ENCODE data around the gene MAN2B1.
"Not testable (repeated sequence)": the region's sequence is repeated elsewhere in the genome, so short reads cannot be mapped to it uniquely, and the experiment has no call there.

MAN2B1 gene

DNA sequence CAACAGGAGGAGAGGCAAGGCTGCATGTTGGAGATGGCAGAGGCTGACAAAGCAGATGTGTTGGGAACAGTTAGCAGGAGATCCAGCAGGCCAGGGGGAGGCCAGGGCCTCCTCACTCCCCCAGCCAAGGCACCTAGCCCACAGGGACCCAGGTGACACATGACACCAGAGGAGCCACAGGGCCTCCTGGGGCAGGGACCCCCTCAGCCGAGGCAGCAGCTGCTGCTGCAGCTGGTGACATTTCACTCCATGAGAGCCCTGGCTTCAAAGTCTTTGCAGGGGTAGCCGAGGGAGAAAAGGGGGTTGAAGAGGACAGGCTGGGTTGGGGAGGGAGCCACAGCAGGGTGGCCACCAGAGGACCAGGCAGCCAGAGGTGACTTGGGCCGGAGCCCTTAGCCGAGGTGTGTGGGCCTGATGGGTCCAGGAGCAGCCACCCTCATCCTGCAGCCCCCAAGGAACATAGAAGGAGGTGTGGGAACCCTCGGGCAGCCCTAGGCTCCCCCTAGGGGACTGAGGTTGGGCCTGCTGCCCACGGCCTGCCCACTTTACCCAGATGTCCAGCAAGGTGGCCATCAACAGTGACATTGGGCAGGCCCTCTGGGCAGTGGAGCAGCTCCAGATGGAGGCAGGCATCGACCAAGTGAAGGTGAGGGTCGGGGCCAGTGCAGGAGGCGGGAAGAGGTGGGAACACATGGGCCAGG is 21.1 kb upstream of the MAN2B1 start, which contains the start of gene GNG14:
Gene GNG14 (plus strand): TSS at position 503 of the 701 bp plus-strand sequence. CDS start 51 bp downstream, at position 554.
- DNase-seq: no peak

DNA sequence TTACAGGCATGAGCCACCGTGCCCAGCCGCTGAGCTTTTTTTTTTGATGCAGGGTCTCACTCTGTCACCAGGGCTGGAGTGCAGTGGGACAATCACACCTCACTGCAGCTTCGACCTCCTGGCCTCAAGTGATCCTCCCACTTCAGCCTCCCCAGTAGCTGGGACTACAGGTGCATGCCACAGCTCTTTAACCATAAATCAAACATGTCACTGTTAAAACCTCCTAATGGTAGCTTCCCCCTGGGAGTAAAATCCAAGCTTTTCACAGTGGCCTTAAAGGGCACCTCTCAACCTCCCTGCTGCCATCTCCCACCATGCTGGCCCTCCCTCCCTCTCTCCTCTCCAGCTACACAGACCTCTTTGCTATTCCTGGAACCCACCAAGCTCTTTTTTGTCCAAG is 19.3 kb upstream of the MAN2B1 start:
- no peak for DNase-seq

DNA sequence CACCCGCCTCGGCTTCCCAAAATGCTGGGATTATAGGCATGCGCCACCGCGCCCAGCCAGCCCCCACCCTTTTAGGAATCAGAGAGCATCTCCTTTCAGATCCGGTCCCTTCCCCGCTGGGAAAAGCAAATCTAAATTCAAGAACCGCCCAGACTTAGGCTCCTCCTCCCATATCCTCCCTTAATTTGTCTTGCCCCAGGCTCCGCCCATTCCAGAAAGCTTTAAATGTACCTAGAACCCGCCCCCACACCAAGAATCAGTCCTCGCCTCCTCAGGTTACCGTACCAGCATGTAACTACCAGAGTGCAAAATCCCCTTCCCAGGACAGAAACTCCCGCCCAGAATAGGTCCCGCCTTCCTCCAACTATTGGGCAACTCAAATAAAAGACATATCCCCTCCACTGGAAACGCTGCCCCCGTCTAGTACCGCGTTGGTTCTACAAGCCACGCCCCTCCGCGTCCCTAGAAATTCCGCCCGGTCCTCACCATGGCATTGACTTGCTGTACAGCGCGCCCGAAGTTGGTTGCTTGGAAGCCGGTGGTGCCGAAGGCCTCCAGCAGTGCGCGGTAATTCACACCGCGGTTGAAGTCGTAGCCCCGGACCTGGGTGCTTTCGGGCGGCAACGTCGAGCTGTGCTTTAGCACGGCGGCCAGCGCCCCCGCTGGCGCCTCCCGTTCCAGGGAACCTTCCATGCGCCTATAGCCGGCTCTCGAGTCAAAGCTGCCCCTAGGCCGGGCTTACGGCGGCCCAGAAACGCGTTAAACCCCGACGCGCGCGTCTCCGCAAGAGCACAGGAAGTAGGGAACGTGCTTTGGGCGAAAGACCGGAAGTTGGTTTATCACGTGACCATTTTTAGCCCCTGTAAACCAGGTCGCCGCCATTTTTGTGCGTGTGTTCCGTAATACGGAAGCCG is 14.8 kb upstream of the MAN2B1 start, which contains the start of gene DHPS:
Gene DHPS (minus strand): TSS at position 807 of the 914 bp plus-strand sequence. CDS start 114 bp downstream, at position 693.
- peak; percentile 82 to 83 for DNase-seq

- no peak for DNase-seq
Observed at GRCh38 chr19:12680034-12680433, 13.5 kb upstream of the MAN2B1 start.

DNA sequence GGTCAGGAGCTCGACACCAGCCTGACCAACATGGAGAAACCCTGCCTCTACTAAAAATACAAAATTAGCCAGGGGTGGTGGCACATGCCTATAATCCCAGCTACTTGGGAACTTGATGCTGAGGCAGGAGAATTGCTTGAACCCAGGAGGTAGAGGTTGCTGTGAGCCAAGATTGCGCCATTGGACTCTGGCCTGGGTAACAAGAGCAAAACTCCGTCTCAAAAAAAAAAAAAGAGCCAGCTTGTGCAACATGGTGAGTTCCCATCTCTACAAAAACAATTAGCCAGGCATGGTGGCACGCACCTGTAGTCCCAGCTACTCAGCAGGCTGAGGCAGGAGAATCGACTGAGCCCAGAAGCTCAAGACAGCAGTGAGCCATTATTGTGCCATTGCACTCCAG is 11.5 kb upstream of the MAN2B1 start:
- not testable (repeated sequence) for DNase-seq

DNA sequence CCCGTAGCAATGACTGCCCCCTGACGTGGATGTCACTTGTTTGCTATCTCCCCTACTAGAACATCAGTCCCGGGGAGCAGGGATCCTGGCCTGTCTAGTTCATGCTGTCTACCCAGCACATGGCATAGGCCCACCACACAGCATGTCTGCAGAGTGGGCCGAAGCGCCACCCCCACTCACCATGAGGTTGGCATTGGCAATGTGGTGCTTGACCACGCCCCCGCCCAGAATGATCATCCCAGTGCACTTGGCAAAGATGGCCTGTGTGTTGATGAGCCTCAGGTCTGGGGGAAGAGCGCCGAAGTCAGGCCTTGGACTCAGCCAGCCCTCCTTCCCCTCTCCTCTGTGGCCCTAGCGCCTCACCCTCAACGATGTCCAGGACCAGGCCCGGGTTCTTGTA is 10.4 kb upstream of the MAN2B1 start:
- no peak for DNase-seq

- peak; percentile 93 to 94 for DNase-seq
Observed at GRCh38 chr19:12676384-12676792, 9.8 kb upstream of the MAN2B1 start.

DNA sequence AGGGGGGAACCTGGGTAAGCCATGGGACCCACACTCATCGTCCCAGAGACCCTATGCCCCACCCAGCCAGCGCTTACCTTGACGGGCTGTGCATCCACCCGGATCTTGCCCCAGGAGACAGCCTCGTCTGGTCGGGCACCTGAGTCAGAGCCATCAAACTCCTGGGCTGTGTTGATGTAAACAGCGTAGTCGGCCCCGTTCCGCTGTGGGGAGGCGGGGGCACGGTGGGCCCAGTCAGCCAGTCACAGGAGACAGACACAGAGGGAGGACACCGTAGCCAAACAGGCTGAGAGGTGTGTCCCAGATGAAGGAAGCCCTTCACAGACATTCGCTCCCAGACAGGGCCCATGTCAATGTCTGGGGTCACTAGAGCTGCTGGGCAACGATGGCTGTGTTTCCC is 9.4 kb upstream of the MAN2B1 start:
- DNase-seq: no peak

DNA sequence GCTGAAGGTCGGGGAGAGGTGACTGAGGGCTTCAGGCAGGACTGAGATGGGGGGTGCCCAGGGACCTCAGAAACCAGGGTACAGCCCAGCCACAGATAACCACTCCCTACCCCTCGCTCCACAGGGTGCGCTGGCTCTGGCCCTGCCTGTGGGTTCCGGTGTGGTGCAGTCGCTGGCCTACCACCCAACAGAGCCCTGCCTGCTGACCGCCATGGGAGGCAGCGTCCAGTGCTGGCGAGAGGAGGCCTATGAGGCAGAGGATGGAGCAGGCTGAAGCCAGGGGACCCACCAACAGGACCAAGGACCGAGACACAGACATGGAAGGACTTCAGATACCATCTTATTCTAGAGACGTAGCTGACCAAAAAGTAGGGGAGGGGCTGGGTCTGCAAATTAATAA is 8.9 kb upstream of the MAN2B1 start:
- DNase-seq: no peak

- DNase-seq: no peak
Observed at GRCh38 chr19:12672744-12673143, 6.2 kb upstream of the MAN2B1 start.

DNA sequence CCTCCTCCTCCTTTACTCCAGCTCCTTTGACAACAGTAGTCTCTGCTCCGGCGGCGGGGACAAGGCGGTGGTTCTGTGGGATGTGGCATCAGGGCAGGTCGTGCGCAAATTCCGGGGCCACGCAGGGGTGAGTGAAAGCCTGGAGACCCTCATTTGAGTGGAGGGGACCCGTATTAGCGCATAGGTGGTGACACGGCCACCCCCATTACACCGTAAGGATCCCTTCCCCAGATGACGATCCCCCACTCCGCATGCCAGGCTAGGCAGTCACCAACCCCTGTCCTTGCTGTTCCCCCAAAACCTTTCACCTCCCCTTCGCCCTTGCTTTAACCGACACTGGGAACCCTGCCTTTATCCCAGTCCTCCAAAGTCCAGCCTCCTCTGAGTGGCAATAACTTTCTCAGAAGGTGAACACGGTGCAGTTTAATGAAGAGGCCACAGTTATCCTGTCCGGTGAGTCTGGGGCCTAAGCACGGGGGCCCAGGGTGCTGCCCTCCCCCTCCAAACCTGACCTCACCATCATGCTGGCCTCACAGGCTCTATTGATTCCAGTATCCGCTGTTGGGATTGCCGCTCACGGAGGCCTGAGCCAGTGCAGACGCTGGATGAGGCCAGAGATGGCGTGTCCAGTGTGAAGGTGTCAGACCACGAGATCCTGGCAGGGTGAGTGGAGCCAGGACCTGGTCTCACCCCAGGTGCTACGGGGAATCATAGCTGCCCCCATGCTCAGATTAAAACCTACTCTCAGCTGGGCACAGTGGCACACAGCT is 3.8 kb upstream of the MAN2B1 start:
- no peak for DNase-seq

GRCh38 chr19:12669270-12670158 is 3.0 kb upstream of the MAN2B1 start:
- peak; percentile 67 to 73 for DNase-seq

- peak; percentile 45 to 50 for DNase-seq
Observed at GRCh38 chr19:12668932-12669269, 2.4 kb upstream of the MAN2B1 start.

DNA sequence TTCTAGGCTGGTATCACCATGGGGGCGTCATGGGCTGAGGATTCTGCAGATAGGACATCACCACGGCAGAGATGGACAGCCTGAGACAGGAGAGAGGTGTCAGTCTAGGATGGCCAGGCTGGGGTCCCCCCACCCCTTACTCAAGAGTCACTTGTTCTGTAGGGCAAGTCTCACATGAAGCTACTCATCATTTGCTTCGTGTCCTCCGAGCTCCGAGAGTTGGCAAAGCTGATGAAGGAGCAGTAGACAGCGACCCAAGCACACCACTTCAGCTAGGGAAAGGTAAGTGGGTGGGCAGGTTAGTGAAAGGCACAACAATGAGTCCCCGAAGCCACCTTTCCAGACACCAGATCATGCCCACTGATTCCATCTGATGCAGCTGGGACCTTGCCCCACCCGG is 1.8 kb upstream of the MAN2B1 start:
- DNase-seq: no peak

GRCh38 chr19:12667731-12668302 is 1.3 kb upstream of the MAN2B1 start:
- no peak for DNase-seq

DNA sequence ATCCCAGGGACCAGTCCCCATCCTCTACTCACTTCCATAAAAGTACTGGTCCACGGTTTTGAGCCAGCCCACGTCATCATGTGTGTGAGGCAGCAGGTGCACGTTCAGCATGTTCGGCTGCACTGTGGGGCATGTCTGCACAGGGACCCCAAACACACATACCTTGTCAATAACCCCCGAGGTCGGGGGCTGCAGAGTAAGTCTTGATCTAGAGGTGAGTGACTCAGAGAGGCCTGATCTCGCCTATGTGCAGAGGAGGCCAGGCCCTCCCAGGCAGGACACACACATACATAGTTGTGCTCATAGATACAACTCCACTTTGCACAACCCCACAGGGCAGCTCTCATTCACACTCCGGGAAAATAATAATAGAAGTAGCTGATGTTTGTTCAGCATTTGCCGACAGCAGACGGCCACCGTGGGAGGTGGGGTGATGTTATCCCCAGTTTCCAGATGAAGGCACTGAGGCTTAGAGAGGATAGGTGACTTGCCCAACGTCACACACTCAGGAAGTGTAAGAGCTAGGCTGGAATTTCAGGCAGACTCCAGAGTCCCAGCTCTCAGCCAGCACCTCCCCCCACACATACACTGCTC is 774 bp downstream of the MAN2B1 start:
- no peak for DNase-seq

GRCh38 chr19:12665281-12665573 is 1.3 kb downstream of the MAN2B1 start:
- no peak for DNase-seq

GRCh38 chr19:12664406-12665280 is 1.9 kb downstream of the MAN2B1 start:
- DNase-seq: no peak

- DNase-seq: no peak
Observed at GRCh38 chr19:12660980-12661379, 5.6 kb downstream of the MAN2B1 start.

DNA sequence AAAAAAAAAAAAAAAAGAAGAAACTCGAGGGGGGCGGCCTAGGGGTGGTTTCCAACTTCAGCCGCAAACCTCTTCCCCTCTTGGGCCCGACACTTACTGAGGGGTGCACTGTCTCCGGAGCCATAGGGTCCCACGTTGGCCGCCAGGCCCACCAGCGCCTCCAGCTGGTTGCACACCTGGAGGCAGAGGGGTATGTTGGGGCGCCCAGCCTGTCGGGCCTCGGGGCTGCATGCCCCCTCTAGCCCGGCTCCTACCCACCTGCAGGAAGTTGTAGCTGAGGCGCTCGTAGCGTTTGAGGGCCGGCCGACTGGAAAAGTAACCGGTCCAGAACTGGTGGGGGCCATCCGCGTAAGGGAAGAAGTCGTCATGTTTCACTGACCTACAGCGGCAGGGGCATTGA is 8.6 kb downstream of the MAN2B1 start:
- no peak for DNase-seq

Data from stimulated activated CD4-positive, alpha-beta T cell treated with anti-CD3 and anti-CD28 coated beads, Interleukin-2, amount 100 ng/mL, for 48 hours (primary cell).